Body of pancreas (tissue), 4 donors: Measurements from ENCODE around the gene DNM3. TPM values are rescaled to one million over a fixed set of nuclear protein-coding genes. Genes with fewer than 3 reads are reported as not detected.

Source experiments
- ATAC-seq: fragments of 150-250 bp; one replicate; pipeline ENCODE4 v1.9.1; 2016
- DNase-seq, 4 donors: peaks; one replicate each; pipeline ENCODE4 v3.0.0-alpha.2; 2019
- H3K27ac ChIP-seq, 4 donors: fragments of 200-600 bp; sonication (generic); 1 replicate in 3 of 4; 2 replicates in 1 of 4; pipeline versions ENCODE4 v1.5.1 to v1.6.1; 2016 to 2019; ENCODE audit warnings: mild to moderate bottlenecking in 1 of 4, mixed read lengths in 1 of 4, moderate library complexity in 1 of 4
- H3K27me3 ChIP-seq, 2 donors: fragments of 200-600 bp; sonication (generic); one replicate each; pipeline ENCODE4 v1.6.0; 2016; ENCODE audit warnings: mild to moderate bottlenecking in 1 of 2
- H3K36me3 ChIP-seq, 2 donors: fragments of 200-600 bp; sonication (generic); replicated peaks in 1 of 2; 2 replicates each; pipeline ENCODE4 v1.5.1; 2016; ENCODE audit warnings: low read depth in 2 of 2; ENCODE audit not compliant: insufficient read depth in 1 of 2
- H3K4me1 ChIP-seq: fragments of 200-600 bp; sonication (generic); one replicate; pipeline ENCODE4 v1.6.0; 2016
- H3K4me3 ChIP-seq, 2 donors: fragments of 200-600 bp; sonication (generic); 1 replicate in 1 of 2; 2 replicates in 1 of 2; pipeline ENCODE4 v1.5.1; 2016 to 2019
- H3K9me3 ChIP-seq, 3 donors: fragments of 200-600 bp; sonication (generic); 1 replicate in 2 of 3; 2 replicates in 1 of 3; pipeline ENCODE4 v1.5.1; 2016
- POLR2A ChIP-seq, 3 donors: fragments of 450-650 bp; IDR thresholded peaks; one replicate each; pipeline ENCODE4 v1.6.1; 2016; ENCODE audit warnings: antibody characterized with exemption in 3 of 3, mild to moderate bottlenecking in 2 of 3
- WGBS, 2 donors: methylation state at CpG; one replicate each; pipeline ENCODE4 v1.1.5; 2017; 5-methylcytosine and 5-hydroxymethylcytosine counted together
- intact Hi-C: fragments of 100-400 bp; cut with DNase I; formaldehyde crosslinking; loops from one replicate; pipeline ENCODE4 v1.15.1; 2023
- total RNA-seq, 2 donors: library from RNA; depleted of rRNA; stranded (reverse); fragments of >200 nt; gene quantifications; one replicate each; pipeline ENCODE4 v1.1.0, GENCODE V29; 2016
- TF ChIP-seq, protein P1 (sequence below), 7 experiments: fragments of 450-650 bp in 4 of 7; fragments of 200-600 bp in 3 of 7; sonication (generic) in 3 of 7; IDR thresholded peaks; one replicate each; pipeline ENCODE4 v1.5.1; 2016 to 2019; ENCODE audit warnings: antibody characterized with exemption in 7 of 7

The DNM3 gene
- total RNA-seq, 2 donors from 2014 or later, result 2.9 to 4.0 TPM

DNA sequence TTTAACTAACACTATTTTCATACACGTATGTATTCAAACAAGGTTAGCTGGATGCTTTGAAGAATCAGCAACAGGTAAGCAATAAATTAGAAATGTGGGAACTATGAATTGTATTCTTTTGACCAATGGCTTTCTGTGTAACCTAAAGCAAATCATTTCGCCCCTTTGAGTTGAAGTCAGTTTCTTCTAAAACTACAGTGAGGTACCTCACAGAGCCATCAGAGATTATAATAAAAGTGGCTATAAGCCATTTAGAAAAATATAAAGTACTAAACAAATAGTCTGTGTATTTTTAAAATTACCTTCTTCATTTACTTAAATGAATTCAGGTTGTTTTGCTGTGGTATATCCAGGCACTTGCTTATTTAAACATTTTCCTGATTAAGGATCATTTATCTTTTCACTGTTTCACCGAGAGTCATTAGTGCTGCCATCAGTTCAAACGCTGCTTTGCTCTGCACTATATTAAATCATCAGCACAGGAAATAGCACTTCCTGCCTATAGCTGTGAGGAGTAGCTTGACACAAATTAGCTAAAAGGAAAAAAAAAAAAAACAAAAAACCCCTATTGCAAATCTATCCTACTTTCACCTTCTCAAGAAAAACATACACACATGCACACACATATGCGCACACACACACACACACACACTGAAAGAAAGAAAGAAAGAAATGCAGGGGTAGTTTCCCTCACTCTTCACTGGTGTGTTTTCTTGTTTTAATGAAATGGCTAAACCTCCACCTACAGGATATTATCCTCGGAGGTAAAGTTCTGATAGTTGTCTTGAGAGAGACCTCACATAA, 539.3 kb downstream of the DNM3 start:
- Histone ChIP-seq H3K4me1 (no peaks in the 10 kb centered on the region), H3K9me3 (no peaks in the 10 kb centered on the region), H3K27ac (no peak overlapping the region), H3K27me3 (no peaks in the 10 kb centered on the region), H3K36me3 (no peaks in the 10 kb centered on the region), H3K4me3 (no peak overlapping the region)
- whole genome bisulfite sequencing, 2 donors, result 53 to 62% methylated on average over 6 of the region's 6 CpGs
- DNase-seq (no peak), ATAC-seq (no peak)
- TF ChIP-seq POLR2A (IDR thresholded peaks at IDR 0.05), result no peak
- TF ChIP-seq, protein P1, sequence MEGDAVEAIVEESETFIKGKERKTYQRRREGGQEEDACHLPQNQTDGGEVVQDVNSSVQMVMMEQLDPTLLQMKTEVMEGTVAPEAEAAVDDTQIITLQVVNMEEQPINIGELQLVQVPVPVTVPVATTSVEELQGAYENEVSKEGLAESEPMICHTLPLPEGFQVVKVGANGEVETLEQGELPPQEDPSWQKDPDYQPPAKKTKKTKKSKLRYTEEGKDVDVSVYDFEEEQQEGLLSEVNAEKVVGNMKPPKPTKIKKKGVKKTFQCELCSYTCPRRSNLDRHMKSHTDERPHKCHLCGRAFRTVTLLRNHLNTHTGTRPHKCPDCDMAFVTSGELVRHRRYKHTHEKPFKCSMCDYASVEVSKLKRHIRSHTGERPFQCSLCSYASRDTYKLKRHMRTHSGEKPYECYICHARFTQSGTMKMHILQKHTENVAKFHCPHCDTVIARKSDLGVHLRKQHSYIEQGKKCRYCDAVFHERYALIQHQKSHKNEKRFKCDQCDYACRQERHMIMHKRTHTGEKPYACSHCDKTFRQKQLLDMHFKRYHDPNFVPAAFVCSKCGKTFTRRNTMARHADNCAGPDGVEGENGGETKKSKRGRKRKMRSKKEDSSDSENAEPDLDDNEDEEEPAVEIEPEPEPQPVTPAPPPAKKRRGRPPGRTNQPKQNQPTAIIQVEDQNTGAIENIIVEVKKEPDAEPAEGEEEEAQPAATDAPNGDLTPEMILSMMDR (IDR thresholded peaks at IDR 0.05), result no peak
- intact Hi-C loops, result no loop called here

DNA sequence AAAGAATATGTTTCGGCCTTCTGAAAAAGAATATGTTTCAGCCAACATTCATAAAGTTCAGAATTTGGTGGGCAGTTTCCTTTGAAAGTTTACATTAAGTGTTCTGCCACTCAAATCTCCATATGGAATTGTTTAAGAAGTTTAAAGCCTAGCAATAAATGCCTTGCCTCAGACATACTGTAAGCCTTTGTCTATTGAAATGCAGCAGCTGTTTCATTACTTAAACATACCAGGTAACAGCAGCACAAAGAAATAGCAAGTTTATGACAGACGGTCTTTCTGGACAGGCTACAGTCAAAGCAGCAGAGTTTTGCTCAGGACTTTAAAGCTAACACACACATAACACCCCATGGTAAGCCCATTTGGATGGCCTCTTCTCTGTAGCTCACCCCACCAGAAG, 540.6 kb downstream of the DNM3 start:
- H3K36me3 ChIP-seq, result no peaks in the 10 kb centered on the region
- TF ChIP-seq POLR2A (IDR thresholded peaks at IDR 0.05), result no peak
- TF ChIP-seq, protein P1 (IDR thresholded peaks at IDR 0.05), result no peak
- H3K4me3 ChIP-seq, result no peak overlapping the region
- H3K9me3 ChIP-seq, result no peaks in the 10 kb centered on the region
- WGBS, 2 donors, result 56 to 59% methylated on average over 2 of the region's 2 CpGs
- H3K27ac ChIP-seq, result no peak overlapping the region
- no peak for ATAC-seq
- no peaks in the 10 kb centered on the region for H3K27me3 ChIP-seq
- DNase-seq, result no peak
- H3K4me1 ChIP-seq, result no peaks in the 10 kb centered on the region
- intact Hi-C loops, result no loop called here

DNA sequence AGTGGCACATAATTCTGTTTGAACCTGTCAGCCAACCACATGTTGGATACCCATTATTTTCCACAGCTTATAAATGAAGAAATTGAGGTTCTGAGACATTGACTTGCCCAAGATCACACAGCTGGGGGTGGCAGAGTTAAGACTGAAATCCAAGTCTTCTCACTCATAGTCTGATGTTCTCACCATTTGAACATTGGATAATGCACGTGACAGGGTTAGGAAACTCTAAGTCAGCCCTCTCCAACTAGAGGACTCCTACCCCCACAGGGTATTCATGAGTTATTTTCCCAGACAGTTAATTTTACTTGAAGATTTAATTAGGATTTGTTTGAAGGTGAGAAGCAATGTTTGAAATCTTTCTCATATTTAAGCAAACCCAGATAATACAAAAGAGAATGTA, 541.1 kb downstream of the DNM3 start:
- no peaks in the 10 kb centered on the region for H3K4me1 ChIP-seq
- H3K36me3 ChIP-seq, result no peaks in the 10 kb centered on the region
- WGBS, 2 donors, result 93 to 96% methylated on average over 1 of the region's 1 CpG
- H3K27me3 ChIP-seq, result no peaks in the 10 kb centered on the region
- H3K4me3 ChIP-seq, result no peak overlapping the region
- H3K27ac ChIP-seq, result no peak overlapping the region
- no peak for DNase-seq
- intact Hi-C loops, result no loop called here
- no peak for TF ChIP-seq POLR2A (IDR thresholded peaks at IDR 0.05)
- TF ChIP-seq, protein P1 (IDR thresholded peaks at IDR 0.05), result no peak
- H3K9me3 ChIP-seq, result no peaks in the 10 kb centered on the region
- ATAC-seq, result no peak

DNA sequence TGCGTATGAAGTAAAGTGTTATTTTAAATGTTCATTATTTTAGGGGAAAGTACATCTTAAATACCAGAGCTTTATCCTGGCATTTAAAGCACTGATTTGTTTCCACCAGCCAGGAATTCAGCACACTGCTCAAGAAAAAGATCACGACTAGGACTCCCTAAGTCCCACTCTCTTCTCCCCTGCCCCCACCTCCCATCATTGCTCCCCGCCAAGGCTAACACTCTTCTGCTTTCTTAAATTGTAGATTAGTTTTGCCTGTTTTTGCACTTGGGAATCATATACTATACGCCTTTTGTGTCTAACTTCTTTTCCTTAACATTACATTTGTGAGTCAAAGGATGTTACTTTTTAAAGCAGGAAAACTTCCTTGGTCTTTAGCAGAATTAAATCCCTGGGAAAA, 541.7 kb downstream of the DNM3 start:
- H3K27ac ChIP-seq, result no peak overlapping the region
- intact Hi-C loops, result no loop called here
- H3K9me3 ChIP-seq, result no peaks in the 10 kb centered on the region
- no peaks in the 10 kb centered on the region for H3K4me1 ChIP-seq
- no peak overlapping the region for H3K4me3 ChIP-seq
- ATAC-seq (no peak), DNase-seq (no peak)
- no peaks in the 10 kb centered on the region for H3K27me3 ChIP-seq
- 85 to 91% methylated on average over 4 of the region's 4 CpGs for WGBS, 2 donors
- H3K36me3 ChIP-seq, result no peaks in the 10 kb centered on the region
- TF ChIP-seq, protein P1 (IDR thresholded peaks at IDR 0.05), result no peak
- TF ChIP-seq POLR2A (IDR thresholded peaks at IDR 0.05), result no peak

DNA sequence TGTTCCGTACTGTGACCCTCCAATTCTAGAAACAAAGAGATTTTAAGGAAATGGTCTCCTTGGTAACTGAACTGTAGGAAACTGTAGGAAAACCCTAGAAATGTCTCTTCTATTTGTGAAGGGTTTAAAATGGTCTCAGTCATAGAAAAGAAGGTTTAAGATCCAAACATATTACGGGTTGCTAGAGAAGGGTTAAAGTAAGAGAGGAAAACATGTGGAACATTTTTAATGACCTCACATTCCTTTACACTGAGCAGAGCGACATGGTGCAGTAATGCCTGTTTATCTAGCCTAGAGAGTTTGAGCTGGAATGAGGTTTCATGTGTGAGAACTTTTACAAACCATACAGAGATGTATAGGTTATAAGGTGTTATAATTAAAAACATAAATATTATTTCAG, 542.2 kb downstream of the DNM3 start:
- no peak overlapping the region for H3K4me3 ChIP-seq
- no peaks in the 10 kb centered on the region for H3K9me3 ChIP-seq
- H3K36me3 ChIP-seq, result no peaks in the 10 kb centered on the region
- DNase-seq (no peak), ATAC-seq (no peak)
- TF ChIP-seq POLR2A (IDR thresholded peaks at IDR 0.05), result no peak
- TF ChIP-seq, protein P1 (IDR thresholded peaks at IDR 0.05), result no peak
- no peaks in the 10 kb centered on the region for H3K4me1 ChIP-seq
- no peaks in the 10 kb centered on the region for H3K27me3 ChIP-seq
- intact Hi-C loops, result no loop called here
- no peak overlapping the region for H3K27ac ChIP-seq
- 58 to 65% methylated on average over 3 of the region's 3 CpGs for WGBS, 2 donors
